Stimulated activated naive B cell treated with anti-CD40 and anti-IgM and Interleukin-4, amounts not matched to agents 10 μg/mL and 1 μg/mL and 100 μg/mL, for 72 hours (primary cell): ENCODE results near the gene PPP2R1B.

Source experiments
- ATAC-seq, 2 donors: fragments of 150-1000 bp; cut with Tn5 transposase; replicated peaks; 2 replicates each; pipeline ENCODE4 v1.10.0; 2021; ENCODE audit warnings: moderate library complexity in 1 of 2
- DNase-seq: peaks from one replicate; pipeline ENCODE4 v3.0.0; 2021
- H3K27ac Mint-ChIP-seq: one replicate; pipeline ENCODE4 v1.8.0; 2022; ENCODE audit warnings: mild to moderate bottlenecking, mixed read lengths
- H3K27me3 Mint-ChIP-seq, 2 donors: one replicate each; pipeline ENCODE4 v1.8.0; 2022; ENCODE audit warnings: mixed read lengths in 2 of 2
- H3K36me3 Mint-ChIP-seq, 2 donors: one replicate each; pipeline ENCODE4 v1.8.0; 2022; ENCODE audit warnings: mixed read lengths in 2 of 2, mild to moderate bottlenecking in 1 of 2
- H3K4me1 Mint-ChIP-seq, 2 donors: one replicate each; pipeline ENCODE4 v1.8.0; 2022; ENCODE audit warnings: mixed read lengths in 2 of 2, mild to moderate bottlenecking in 1 of 2
- H3K4me3 Mint-ChIP-seq, 2 donors: one replicate each; pipeline ENCODE4 v1.8.0; 2022; ENCODE audit warnings: mild to moderate bottlenecking in 2 of 2, mixed read lengths in 2 of 2, moderate library complexity in 1 of 2
- H3K9me3 Mint-ChIP-seq, 2 donors: one replicate each; pipeline ENCODE4 v1.8.0; 2022; ENCODE audit warnings: mixed read lengths in 2 of 2, mild to moderate bottlenecking in 1 of 2

Gene PPP2R1B

DNA sequence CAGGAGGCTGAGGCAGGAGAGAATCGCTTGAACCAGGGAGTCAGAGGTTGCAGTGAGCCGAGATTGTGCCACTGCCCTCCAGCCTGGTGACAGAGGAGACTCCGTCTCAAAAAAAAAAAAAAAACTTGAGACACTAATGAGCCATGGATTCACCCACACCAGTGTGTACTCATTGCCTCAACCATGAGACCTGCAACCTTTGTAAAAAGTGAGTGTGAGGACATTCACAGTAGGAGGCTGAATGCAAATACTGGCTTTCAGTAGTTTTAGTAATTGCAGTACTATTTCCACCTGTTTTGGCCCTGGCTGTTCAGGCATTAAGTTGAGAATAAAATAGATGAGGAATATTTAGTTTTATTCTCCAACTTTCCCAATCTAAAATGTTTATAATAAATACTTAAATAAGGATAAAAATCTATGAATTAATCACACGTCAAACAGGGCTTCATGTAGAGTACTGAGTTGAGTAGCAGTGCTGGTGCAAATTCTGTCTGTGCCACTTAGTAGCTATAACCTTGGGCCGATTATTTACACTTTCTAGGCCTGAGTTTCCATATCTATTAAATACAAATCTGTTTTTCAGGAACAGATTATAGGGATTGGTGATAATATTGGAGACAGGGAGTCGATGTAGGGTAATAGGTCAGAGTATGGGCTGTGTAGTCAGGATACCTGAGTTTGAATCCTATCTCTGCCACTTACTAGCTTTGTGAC, 72.8 kb downstream of the PPP2R1B start:
- no peak overlapping the region for H3K4me3 Mint-ChIP-seq
- H3K4me1 Mint-ChIP-seq: peaks cover 11 to 18% of the 10 kb centered on the region in 2 donors
- H3K36me3 Mint-ChIP-seq: peaks cover 21 to 30% of the 10 kb centered on the region in 2 donors
- H3K27me3 Mint-ChIP-seq: no peaks in the 10 kb centered on the region
- H3K27ac Mint-ChIP-seq: no peak overlapping the region
- H3K9me3 Mint-ChIP-seq: no peaks in the 10 kb centered on the region
- ATAC-seq (no peak), DNase-seq (no peak)

- ATAC-seq (no peak), DNase-seq (no peak)
- Mint-ChIP-seq H3K27me3 (no peaks in the 10 kb centered on the region), H3K4me3 (no peak overlapping the region), H3K4me1 (peaks cover 10 to 12% of the 10 kb centered on the region in 2 donors), H3K9me3 (no peaks in the 10 kb centered on the region), H3K27ac (no peak overlapping the region), H3K36me3 (peaks cover 25 to 35% of the 10 kb centered on the region in 2 donors)
These were observed 74.4 kb downstream of the PPP2R1B start for GRCh38 chr11:111691741-111692140.

GRCh38 chr11:111691176-111691575, 75.0 kb downstream of the PPP2R1B start:
- peaks cover 6 to 8% of the 10 kb centered on the region in 2 donors for H3K4me1 Mint-ChIP-seq
- no peaks in the 10 kb centered on the region for H3K9me3 Mint-ChIP-seq
- H3K4me3 Mint-ChIP-seq: no peak overlapping the region
- DNase-seq (no peak), ATAC-seq (no peak)
- H3K27ac Mint-ChIP-seq: no peak overlapping the region
- H3K27me3 Mint-ChIP-seq: no peaks in the 10 kb centered on the region
- peaks cover 25 to 35% of the 10 kb centered on the region in 2 donors for H3K36me3 Mint-ChIP-seq

GRCh38 chr11:111688013-111688412, 78.2 kb downstream of the PPP2R1B start:
- Mint-ChIP-seq H3K36me3 (peaks cover 30 to 41% of the 10 kb centered on the region in 2 donors), H3K27ac (no peak overlapping the region), H3K27me3 (no peaks in the 10 kb centered on the region), H3K4me3 (no peak overlapping the region), H3K4me1 (peaks cover 0 to 2% of the 10 kb centered on the region in 2 donors), H3K9me3 (no peaks in the 10 kb centered on the region)
- ATAC-seq (no peak), DNase-seq (no peak)

- Mint-ChIP-seq H3K27me3 (no peaks in the 10 kb centered on the region), H3K4me3 (no peak overlapping the region), H3K9me3 (no peaks in the 10 kb centered on the region), H3K36me3 (peaks cover 17 to 29% of the 10 kb centered on the region in 2 donors), H3K4me1 (peaks cover 0 to 2% of the 10 kb centered on the region in 2 donors), H3K27ac (no peak overlapping the region)
- ATAC-seq (no peak), DNase-seq (no peak)
These were observed 81.9 kb downstream of the PPP2R1B start for GRCh38 chr11:111684251-111684650.

DNA sequence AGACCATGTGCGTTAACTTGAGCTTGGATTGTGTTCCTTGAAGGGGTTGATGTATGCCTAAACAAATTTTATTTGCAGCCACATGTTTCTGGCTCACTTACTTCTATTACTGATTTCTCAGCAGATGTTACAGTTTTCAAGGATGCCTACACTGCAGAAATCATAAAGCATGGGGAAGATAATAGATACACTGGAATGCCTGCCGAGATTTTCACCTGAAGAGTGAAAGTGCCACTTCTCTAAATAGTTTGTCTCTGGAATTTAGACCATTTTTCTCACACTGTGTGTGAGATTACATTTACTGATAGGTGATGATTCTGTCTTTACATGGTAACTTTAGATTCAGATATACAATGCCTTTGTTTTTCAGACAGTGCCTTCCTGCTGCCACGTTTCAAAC, 82.4 kb downstream of the PPP2R1B start:
- H3K4me3 Mint-ChIP-seq: no peak overlapping the region
- peaks cover 0 to 2% of the 10 kb centered on the region in 2 donors for H3K4me1 Mint-ChIP-seq
- H3K27me3 Mint-ChIP-seq: no peaks in the 10 kb centered on the region
- no peaks in the 10 kb centered on the region for H3K9me3 Mint-ChIP-seq
- peaks cover 13 to 25% of the 10 kb centered on the region in 2 donors for H3K36me3 Mint-ChIP-seq
- ATAC-seq (no peak), DNase-seq (no peak)
- H3K27ac Mint-ChIP-seq: no peak overlapping the region

DNA sequence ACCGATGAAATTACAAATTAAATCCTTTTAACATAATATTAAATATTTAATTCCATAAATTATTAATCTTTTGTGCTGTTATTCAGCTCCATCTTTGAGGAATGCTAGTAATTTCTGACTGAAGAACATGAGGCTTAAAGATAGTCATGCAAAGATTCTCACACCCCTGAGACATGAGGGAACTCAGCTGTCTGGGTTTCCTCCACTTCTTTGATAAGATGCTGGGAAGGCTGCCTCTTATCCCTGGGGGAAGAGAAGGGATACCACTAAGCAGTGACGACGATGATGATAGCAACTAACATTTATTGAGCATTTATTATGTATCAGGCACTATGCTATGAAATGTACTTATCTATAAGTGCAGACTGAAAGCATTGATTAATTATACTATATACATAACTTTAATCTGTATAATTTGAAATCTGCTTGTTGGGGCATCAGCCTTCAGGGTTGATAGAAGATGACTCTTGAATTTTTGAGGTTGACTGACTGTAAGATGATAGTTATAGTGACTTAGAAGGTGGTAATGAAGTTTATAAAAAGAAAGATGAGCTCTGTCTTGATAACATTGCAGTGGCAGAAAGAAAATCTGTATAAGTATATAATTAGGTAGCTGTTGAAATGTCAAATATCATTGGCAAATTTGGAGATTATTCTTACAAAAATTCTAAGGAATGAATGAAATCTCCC, 85.6 kb downstream of the PPP2R1B start:
- no peaks in the 10 kb centered on the region for H3K4me1 Mint-ChIP-seq
- no peak for DNase-seq
- no peaks in the 10 kb centered on the region for H3K27me3 Mint-ChIP-seq
- H3K27ac Mint-ChIP-seq: no peak overlapping the region
- no peak overlapping the region for H3K4me3 Mint-ChIP-seq
- ATAC-seq: no peak
- no peaks in the 10 kb centered on the region for H3K9me3 Mint-ChIP-seq
- peaks cover 17 to 26% of the 10 kb centered on the region in 2 donors for H3K36me3 Mint-ChIP-seq
